BE2C (cell line): ENCODE measurements around the gene SLC4A2.
"Not testable (repeated sequence)": the region's sequence is repeated elsewhere in the genome, so short reads cannot be mapped to it uniquely, and the experiment has no call there.

Experiments
- DNase-seq: peaks from one replicate; pipeline ENCODE4 v3.0.0-alpha.2; 2020
- H3K27me3 ChIP-seq: fragments of 250-450 bp; sonication (Bioruptor Pico); 2 replicates; pipeline ENCODE4 v1.5.1; 2020; ENCODE audit warnings: mild to moderate bottlenecking
- H3K36me3 ChIP-seq: fragments of 250-450 bp; sonication (Bioruptor Pico); 2 replicates; pipeline ENCODE4 v1.5.1; 2020; ENCODE audit warnings: mild to moderate bottlenecking
- H3K4me1 ChIP-seq: fragments of 250-450 bp; sonication (Bioruptor Pico); 2 replicates; pipeline ENCODE4 v1.5.1; 2020
- H3K4me3 ChIP-seq: 2 replicates; pipeline ENCODE4 v1.5.1; 2011; ENCODE audit warnings: low read depth, low read length
- H3K9me3 ChIP-seq: fragments of 250-450 bp; sonication (Bioruptor Pico); 2 replicates; pipeline ENCODE4 v1.5.1; 2020
- CTCF ChIP-seq: IDR thresholded peaks from 2 replicates; pipeline ENCODE4 v1.5.1; 2012; ENCODE audit warnings: mild to moderate bottlenecking, low read depth, low read length

SLC4A2 gene

GRCh38 chr7:151035026-151035717 is 24.2 kb upstream of the SLC4A2 start:
- peaks cover 7% of the 10 kb centered on the region; the same call in 1 of the 2 replicates for H3K36me3 ChIP-seq
- TF ChIP-seq CTCF = no peak
- H3K4me3 ChIP-seq = no peak overlapping the region
- H3K27me3 ChIP-seq = no peaks in the 10 kb centered on the region
- no peaks in the 10 kb centered on the region for H3K9me3 ChIP-seq
- no peak for DNase-seq
- peaks cover 23% of the 10 kb centered on the region for H3K4me1 ChIP-seq

GRCh38 chr7:151035902-151036301 is 23.5 kb upstream of the SLC4A2 start:
- DNase-seq = no peak
- Histone ChIP-seq H3K27me3 (no peaks in the 10 kb centered on the region), H3K36me3 (peaks cover 7% of the 10 kb centered on the region; the same call in 1 of the 2 replicates), H3K4me1 (peaks cover 28% of the 10 kb centered on the region), H3K4me3 (no peak overlapping the region), H3K9me3 (no peaks in the 10 kb centered on the region)
- TF ChIP-seq CTCF = no peak

- H3K36me3 ChIP-seq = peaks cover 7% of the 10 kb centered on the region; the same call in 1 of the 2 replicates
These were observed 20.2 kb upstream of the SLC4A2 start for GRCh38 chr7:151038951-151039849.

GRCh38 chr7:151039850-151040548 is 19.4 kb upstream of the SLC4A2 start:
- Histone ChIP-seq H3K4me1 (peaks cover 31% of the 10 kb centered on the region), H3K4me3 (peak overlapping the region; percentile 16; the same call in 1 of the 2 replicates), H3K27me3 (no peaks in the 10 kb centered on the region), H3K36me3 (peaks cover 2% of the 10 kb centered on the region; the same call in 1 of the 2 replicates), H3K9me3 (no peaks in the 10 kb centered on the region)
- TF ChIP-seq CTCF = no peak
- peak; percentile 66 for DNase-seq

More at GRCh38 chr7:151038951-151039849, 20.2 kb upstream of the SLC4A2 start:
- no peak for TF ChIP-seq CTCF
- H3K4me3 ChIP-seq = peak overlapping the region; percentile 16; the same call in 1 of the 2 replicates
- no peaks in the 10 kb centered on the region for H3K9me3 ChIP-seq
- no peaks in the 10 kb centered on the region for H3K27me3 ChIP-seq
- H3K4me1 ChIP-seq = peaks cover 28% of the 10 kb centered on the region
- peak; percentile 92 for DNase-seq

GRCh38 chr7:151040616-151041375 is 18.6 kb upstream of the SLC4A2 start:
- H3K4me1 ChIP-seq = peaks cover 39% of the 10 kb centered on the region
- H3K4me3 ChIP-seq = no peak overlapping the region
- peaks cover under 1% of the 10 kb centered on the region; the same call in 1 of the 2 replicates for H3K36me3 ChIP-seq
- TF ChIP-seq CTCF = no peak
- H3K27me3 ChIP-seq = no peaks in the 10 kb centered on the region
- no peak for DNase-seq
- H3K9me3 ChIP-seq = no peaks in the 10 kb centered on the region

- H3K4me1 ChIP-seq = peaks cover 54% of the 10 kb centered on the region
- H3K27me3 ChIP-seq, H3K9me3 ChIP-seq, H3K4me3 ChIP-seq, DNase-seq, H3K36me3 ChIP-seq: not testable (repeated sequence)
These were observed 15.9 kb upstream of the SLC4A2 start for GRCh38 chr7:151043449-151043848.
